ENCODE measurements around the gene ADAMTSL3.

Gene ADAMTSL3

GRCh38 chr15:83881156-83881555 lies 227.2 kb downstream of the ADAMTSL3 start:
- Histone ChIP-seq H3K27me3 (ENCODE audit: control insufficient read depth, insufficient read depth, low read length) (no peaks in the 10 kb centered on the region), H3K9ac (no peak overlapping the region), H3K9me3 (ENCODE audit: control insufficient read depth, low read length) (no peaks in the 10 kb centered on the region), H3K79me2 (no peaks in the 10 kb centered on the region), H3K4me3 (ENCODE audit: low read depth, low read length) (no peak overlapping the region), H3K4me2 (ENCODE audit: low read length) (no peak overlapping the region), H2AFZ (no peak overlapping the region), H3K36me3 (ENCODE audit: control insufficient read depth, insufficient read depth, low read length) (no peaks in the 10 kb centered on the region), H3K4me1 (no peaks in the 10 kb centered on the region), H3K27ac (no peak overlapping the region)
- TF ChIP-seq, protein P1, sequence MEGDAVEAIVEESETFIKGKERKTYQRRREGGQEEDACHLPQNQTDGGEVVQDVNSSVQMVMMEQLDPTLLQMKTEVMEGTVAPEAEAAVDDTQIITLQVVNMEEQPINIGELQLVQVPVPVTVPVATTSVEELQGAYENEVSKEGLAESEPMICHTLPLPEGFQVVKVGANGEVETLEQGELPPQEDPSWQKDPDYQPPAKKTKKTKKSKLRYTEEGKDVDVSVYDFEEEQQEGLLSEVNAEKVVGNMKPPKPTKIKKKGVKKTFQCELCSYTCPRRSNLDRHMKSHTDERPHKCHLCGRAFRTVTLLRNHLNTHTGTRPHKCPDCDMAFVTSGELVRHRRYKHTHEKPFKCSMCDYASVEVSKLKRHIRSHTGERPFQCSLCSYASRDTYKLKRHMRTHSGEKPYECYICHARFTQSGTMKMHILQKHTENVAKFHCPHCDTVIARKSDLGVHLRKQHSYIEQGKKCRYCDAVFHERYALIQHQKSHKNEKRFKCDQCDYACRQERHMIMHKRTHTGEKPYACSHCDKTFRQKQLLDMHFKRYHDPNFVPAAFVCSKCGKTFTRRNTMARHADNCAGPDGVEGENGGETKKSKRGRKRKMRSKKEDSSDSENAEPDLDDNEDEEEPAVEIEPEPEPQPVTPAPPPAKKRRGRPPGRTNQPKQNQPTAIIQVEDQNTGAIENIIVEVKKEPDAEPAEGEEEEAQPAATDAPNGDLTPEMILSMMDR (IDR thresholded peaks at IDR 0.05): no peak

DNA sequence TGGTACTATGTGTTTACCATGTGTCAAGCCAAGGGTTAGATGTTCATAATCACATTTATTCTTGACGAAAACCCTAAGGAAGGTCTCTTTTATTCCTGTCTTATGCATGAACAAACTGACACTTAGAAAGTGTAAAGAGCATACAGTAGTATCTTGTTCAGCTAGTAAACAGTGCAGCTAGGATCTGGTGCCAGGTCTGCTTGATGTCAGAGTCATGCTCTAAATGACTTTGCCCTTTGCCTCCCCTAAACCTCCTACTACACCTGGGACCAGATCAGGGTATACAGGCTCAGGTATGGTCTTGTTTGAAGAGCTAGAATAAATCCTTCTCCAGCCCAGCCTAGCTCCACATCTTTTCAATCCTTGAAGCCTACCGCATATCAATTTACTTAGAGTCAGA lies 232.4 kb downstream of the ADAMTSL3 start:
- Histone ChIP-seq H3K79me2 (no peaks in the 10 kb centered on the region), H3K4me3 (ENCODE audit: low read depth, low read length) (no peak overlapping the region), H3K9ac (no peak overlapping the region), H2AFZ (no peak overlapping the region), H3K36me3 (ENCODE audit: control insufficient read depth, insufficient read depth, low read length) (no peaks in the 10 kb centered on the region), H3K27me3 (ENCODE audit: control insufficient read depth, insufficient read depth, low read length) (no peaks in the 10 kb centered on the region), H3K4me2 (ENCODE audit: low read length) (no peak overlapping the region), H3K27ac (no peak overlapping the region), H3K9me3 (ENCODE audit: control insufficient read depth, low read length) (no peaks in the 10 kb centered on the region), H3K4me1 (no peaks in the 10 kb centered on the region)
- TF ChIP-seq, protein P1 (IDR thresholded peaks at IDR 0.05): no peak

DNA sequence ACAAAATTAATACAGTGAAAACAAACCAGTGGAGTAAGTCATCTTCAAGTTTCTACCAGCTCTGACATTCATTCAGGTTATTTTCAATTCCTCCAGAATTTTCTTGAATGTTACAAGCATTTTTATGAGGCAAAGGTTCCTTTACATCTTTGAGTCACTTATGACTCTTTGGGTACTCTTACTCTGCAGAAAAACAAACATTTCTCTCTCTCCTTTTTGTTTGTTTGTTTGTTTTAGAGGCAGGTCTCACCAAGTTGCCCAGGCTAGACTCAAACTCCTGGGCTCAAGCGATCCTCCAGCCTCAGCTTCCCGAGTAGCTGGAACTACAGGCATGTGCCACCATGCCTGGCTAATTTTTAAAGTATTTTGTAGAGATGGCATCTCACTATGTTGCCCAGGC lies 233.5 kb downstream of the ADAMTSL3 start:
- H3K9ac ChIP-seq: no peak overlapping the region
- no peaks in the 10 kb centered on the region for H3K79me2 ChIP-seq
- H3K27me3 ChIP-seq (ENCODE audit: control insufficient read depth, insufficient read depth, low read length): no peaks in the 10 kb centered on the region
- H3K4me2 ChIP-seq (ENCODE audit: low read length): no peak overlapping the region
- TF ChIP-seq, protein P1 (IDR thresholded peaks at IDR 0.05): no peak
- H3K9me3 ChIP-seq (ENCODE audit: control insufficient read depth, low read length): no peaks in the 10 kb centered on the region
- no peak overlapping the region for H3K4me3 ChIP-seq (ENCODE audit: low read depth, low read length)
- no peak overlapping the region for H3K27ac ChIP-seq
- H3K4me1 ChIP-seq: no peaks in the 10 kb centered on the region
- no peak overlapping the region for H2AFZ ChIP-seq
- no peaks in the 10 kb centered on the region for H3K36me3 ChIP-seq (ENCODE audit: control insufficient read depth, insufficient read depth, low read length)

- no peaks in the 10 kb centered on the region for H3K27me3 ChIP-seq (ENCODE audit: control insufficient read depth, insufficient read depth, low read length)
Observed at GRCh38 chr15:83887961-83888360, 234.0 kb downstream of the ADAMTSL3 start.

DNA sequence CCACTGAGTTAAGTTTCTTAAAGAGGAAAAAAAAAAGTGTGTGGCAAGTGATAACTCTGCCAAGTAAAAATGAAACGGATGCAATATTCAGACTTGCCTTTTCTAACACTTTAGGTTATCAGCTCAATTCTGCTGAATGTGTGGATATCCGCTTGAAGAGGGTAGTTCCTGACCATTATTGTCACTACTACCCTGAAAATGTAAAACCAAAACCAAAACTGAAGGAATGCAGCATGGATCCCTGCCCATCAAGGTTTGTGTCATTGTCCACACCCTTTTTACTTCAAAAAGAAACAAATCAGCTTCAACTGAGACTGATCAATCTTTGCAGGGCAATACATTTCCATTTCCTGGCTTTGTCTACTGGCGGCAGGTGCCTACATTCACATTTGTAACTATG lies 236.1 kb downstream of the ADAMTSL3 start:
- Histone ChIP-seq H3K36me3 (ENCODE audit: control insufficient read depth, insufficient read depth, low read length) (no peaks in the 10 kb centered on the region), H3K4me1 (no peaks in the 10 kb centered on the region), H3K4me3 (ENCODE audit: low read depth, low read length) (no peak overlapping the region), H3K4me2 (ENCODE audit: low read length) (no peak overlapping the region), H3K27me3 (ENCODE audit: control insufficient read depth, insufficient read depth, low read length) (no peaks in the 10 kb centered on the region), H3K9me3 (ENCODE audit: control insufficient read depth, low read length) (no peaks in the 10 kb centered on the region), H2AFZ (no peak overlapping the region), H3K79me2 (no peaks in the 10 kb centered on the region), H3K9ac (no peak overlapping the region), H3K27ac (peak overlapping the region; percentile 5)
- TF ChIP-seq, protein P1 (IDR thresholded peaks at IDR 0.05): no peak

More at GRCh38 chr15:83887961-83888360, 234.0 kb downstream of the ADAMTSL3 start:
- no peaks in the 10 kb centered on the region for H3K79me2 ChIP-seq
- no peaks in the 10 kb centered on the region for H3K36me3 ChIP-seq (ENCODE audit: control insufficient read depth, insufficient read depth, low read length)
- no peak overlapping the region for H3K9ac ChIP-seq
- H3K4me1 ChIP-seq: no peaks in the 10 kb centered on the region
- no peak overlapping the region for H3K27ac ChIP-seq
- H3K4me3 ChIP-seq (ENCODE audit: low read depth, low read length): no peak overlapping the region
- H3K4me2 ChIP-seq (ENCODE audit: low read length): no peak overlapping the region
- H3K9me3 ChIP-seq (ENCODE audit: control insufficient read depth, low read length): no peaks in the 10 kb centered on the region
- TF ChIP-seq, protein P1 (IDR thresholded peaks at IDR 0.05): no peak
- H2AFZ ChIP-seq: no peak overlapping the region
